Suprapubic skin (tissue), 3 donors: Measurements from ENCODE around the gene IYD.

Experiments
- CTCF ChIP-seq, 2 donors: fragments of 200-600 bp in 1 of 2; fragments of 450-650 bp in 1 of 2; sonication (generic) in 1 of 2; IDR thresholded peaks; one replicate each; pipeline ENCODE4 v1.5.1; 2016 to 2019; ENCODE audit warnings: antibody characterized with exemption in 2 of 2, mild to moderate bottlenecking in 1 of 2, moderate library complexity in 1 of 2
- POLR2AphosphoS5 ChIP-seq, 3 donors: sonication (generic); formaldehyde crosslinking; IDR thresholded peaks; one replicate each; pipeline ENCODE4 v1.6.1; 2017; ENCODE audit warnings: antibody characterized with exemption in 3 of 3

DNA sequence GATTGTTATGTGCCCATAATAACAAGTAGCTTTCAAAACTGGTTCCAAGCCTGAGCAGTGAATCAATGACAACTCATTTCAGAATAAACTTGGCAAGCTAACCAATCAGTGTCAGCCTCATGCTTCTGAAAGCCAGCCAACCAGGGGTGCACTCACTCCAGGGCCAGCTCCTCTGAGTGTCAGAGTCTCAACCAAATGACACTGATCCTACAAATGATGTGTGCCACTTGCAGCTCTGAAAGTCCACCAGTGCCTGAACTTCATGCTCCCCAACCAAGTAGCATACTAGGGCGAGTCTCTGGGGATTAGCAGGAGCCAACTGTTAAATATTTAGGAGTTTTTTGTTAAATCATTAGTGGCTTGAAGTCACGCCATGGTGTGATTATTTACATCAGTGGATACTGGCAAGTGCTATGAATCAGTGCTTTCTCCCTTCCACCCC lies 4.5 kb downstream of the IYD start:
- TF ChIP-seq POLR2AphosphoS5 (IDR thresholded peaks at IDR 0.05) = no peak
- TF ChIP-seq CTCF (IDR thresholded peaks at IDR 0.05) = no peak
